ENCODE results near the gene KCNK5.

- no peak for TF ChIP-seq CTCF (IDR thresholded peaks at IDR 0.05)
- no peak for TF ChIP-seq POLR2A (IDR thresholded peaks at IDR 0.05)
- no peak for TF ChIP-seq POLR2AphosphoS5 (IDR thresholded peaks at IDR 0.05)
- TF ChIP-seq EP300 (IDR thresholded peaks at IDR 0.05): no peak
Measured at GRCh38 chr6:39225543-39225942, 3.7 kb downstream of the KCNK5 start.

All from upper lobe of left lung (tissue), 4 donors.